NB4 (cell line): ENCODE measurements around the gene JSRP1.

Source experiments
- POLR2A ChIP-seq: IDR thresholded peaks from 2 replicates; pipeline ENCODE4 v1.6.1; 2011; ENCODE audit warnings: mild to moderate bottlenecking; ENCODE audit not compliant: insufficient read length; ENCODE audit errors: extremely low read depth
- TF ChIP-seq, protein P1 (sequence below): IDR thresholded peaks from one replicate; pipeline ENCODE4 v1.5.1; 2012; ENCODE audit warnings: low read depth, low read length

DNA sequence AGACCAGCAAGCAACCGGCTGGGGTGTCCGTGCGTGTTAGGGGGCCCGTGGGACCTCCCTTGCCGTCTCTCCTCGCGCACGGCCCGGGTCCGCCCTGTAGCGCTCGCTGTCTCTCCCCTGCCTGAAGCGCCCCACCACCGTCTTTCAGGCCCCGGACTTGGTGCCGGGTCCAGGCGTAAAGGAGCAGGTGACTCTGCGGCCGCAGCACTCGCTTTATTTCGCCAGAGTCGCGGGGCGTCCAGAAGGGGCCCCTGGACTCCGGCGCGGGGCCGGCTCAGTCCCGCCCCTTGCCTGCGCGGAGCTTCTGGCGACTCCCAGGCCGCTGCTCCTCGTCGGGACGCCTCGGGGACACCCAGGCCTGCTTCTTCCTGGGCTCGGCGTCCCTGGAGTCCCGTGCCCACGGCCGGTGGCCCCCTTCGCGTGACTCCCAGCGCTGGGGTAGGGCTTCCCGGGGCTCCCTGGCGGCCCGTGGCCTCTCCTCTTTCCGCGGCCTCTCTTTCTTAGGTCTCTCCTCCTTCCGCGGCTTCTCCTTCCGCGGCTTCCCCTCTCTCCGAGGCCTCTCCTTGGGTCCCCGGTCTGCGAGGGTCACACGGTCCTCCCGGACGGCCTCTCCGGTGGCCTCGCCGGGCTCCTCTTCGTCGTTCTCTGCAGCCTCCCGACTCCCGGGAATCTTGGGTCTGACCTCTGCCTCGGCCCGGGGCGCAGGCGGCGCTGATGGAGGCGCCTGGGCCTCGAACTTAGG is 4.0 kb downstream of the JSRP1 start:
- TF ChIP-seq, protein P1, sequence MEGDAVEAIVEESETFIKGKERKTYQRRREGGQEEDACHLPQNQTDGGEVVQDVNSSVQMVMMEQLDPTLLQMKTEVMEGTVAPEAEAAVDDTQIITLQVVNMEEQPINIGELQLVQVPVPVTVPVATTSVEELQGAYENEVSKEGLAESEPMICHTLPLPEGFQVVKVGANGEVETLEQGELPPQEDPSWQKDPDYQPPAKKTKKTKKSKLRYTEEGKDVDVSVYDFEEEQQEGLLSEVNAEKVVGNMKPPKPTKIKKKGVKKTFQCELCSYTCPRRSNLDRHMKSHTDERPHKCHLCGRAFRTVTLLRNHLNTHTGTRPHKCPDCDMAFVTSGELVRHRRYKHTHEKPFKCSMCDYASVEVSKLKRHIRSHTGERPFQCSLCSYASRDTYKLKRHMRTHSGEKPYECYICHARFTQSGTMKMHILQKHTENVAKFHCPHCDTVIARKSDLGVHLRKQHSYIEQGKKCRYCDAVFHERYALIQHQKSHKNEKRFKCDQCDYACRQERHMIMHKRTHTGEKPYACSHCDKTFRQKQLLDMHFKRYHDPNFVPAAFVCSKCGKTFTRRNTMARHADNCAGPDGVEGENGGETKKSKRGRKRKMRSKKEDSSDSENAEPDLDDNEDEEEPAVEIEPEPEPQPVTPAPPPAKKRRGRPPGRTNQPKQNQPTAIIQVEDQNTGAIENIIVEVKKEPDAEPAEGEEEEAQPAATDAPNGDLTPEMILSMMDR = no peak
- TF ChIP-seq POLR2A = no peak
